Mesenchymal stem cell (in vitro differentiated cells and primary cell): ENCODE data around the gene FRY.
A peak's percentile ranks its signal among the peaks of the same experiment; 100 is the strongest.

Source experiments
- DNase-seq: peaks from one replicate; pipeline ENCODE4 v3.0.0-alpha.2; 2013
- H2AFZ ChIP-seq: one replicate; pipeline ENCODE4 v1.6.1; 2013; ENCODE audit warnings: low read depth, mild to moderate bottlenecking, control low read depth, inconsistent platforms, low read length, moderate library complexity
- H2AK5ac ChIP-seq: 2 replicates; pipeline ENCODE4 v1.6.1; 2013; ENCODE audit warnings: low read length, moderate library complexity, mild to moderate bottlenecking, inconsistent platforms; ENCODE audit not compliant: severe bottlenecking
- H2BK120ac ChIP-seq: one replicate; pipeline ENCODE4 v1.6.1; 2013; ENCODE audit warnings: low read depth, mild to moderate bottlenecking, inconsistent platforms, low read length, moderate library complexity
- H2BK12ac ChIP-seq, 2 experiments: one replicate each; pipeline ENCODE4 v1.6.1; 2013; ENCODE audit warnings: inconsistent platforms in 2 of 2, low read length in 2 of 2, mild to moderate bottlenecking in 2 of 2, moderate library complexity in 2 of 2, control low read depth in 1 of 2
- H2BK15ac ChIP-seq: one replicate; pipeline ENCODE4 v1.6.1; 2013; ENCODE audit warnings: mild to moderate bottlenecking, low read depth, inconsistent platforms; ENCODE audit not compliant: poor library complexity, severe bottlenecking
- H2BK5ac ChIP-seq: 2 replicates; pipeline ENCODE4 v1.6.1; 2013; ENCODE audit warnings: low read depth, mild to moderate bottlenecking, low read length, control low read depth, inconsistent platforms; ENCODE audit not compliant: poor library complexity, severe bottlenecking
- H3K14ac ChIP-seq, 2 experiments: one replicate each; pipeline ENCODE4 v1.6.1; 2013; ENCODE audit warnings: inconsistent platforms in 2 of 2, low read length in 2 of 2, control low read depth in 1 of 2, mild to moderate bottlenecking in 1 of 2, moderate library complexity in 1 of 2
- H3K18ac ChIP-seq, 2 experiments: one replicate each; pipeline ENCODE4 v1.6.1; 2013; ENCODE audit warnings: inconsistent platforms in 2 of 2, low read length in 2 of 2, control low read depth in 1 of 2, low read depth in 1 of 2, mild to moderate bottlenecking in 1 of 2
- H3K23ac ChIP-seq, 2 experiments: one replicate each; pipeline ENCODE4 v1.6.1; 2013; ENCODE audit warnings: inconsistent platforms in 2 of 2, low read length in 2 of 2, mild to moderate bottlenecking in 2 of 2, moderate library complexity in 2 of 2, control low read depth in 1 of 2
- H3K27ac ChIP-seq: 2 replicates; pipeline ENCODE4 v1.5.1; 2013; ENCODE audit warnings: mild to moderate bottlenecking, moderate library complexity, low read length, control low read depth, inconsistent platforms; ENCODE audit not compliant: poor library complexity, severe bottlenecking
- H3K27me3 ChIP-seq, 2 experiments: 2 replicates each; pipeline versions ENCODE4 v1.6.1 to v1.7.0; 2013; ENCODE audit warnings: low read length in 2 of 2, mild to moderate bottlenecking in 2 of 2, moderate library complexity in 2 of 2, control low read depth in 1 of 2, inconsistent platforms in 1 of 2; ENCODE audit not compliant: control insufficient read depth in 1 of 2, insufficient read depth in 1 of 2
- H3K36me3 ChIP-seq, 2 experiments: 2 replicates each; pipeline versions ENCODE4 v1.6.1 to v1.7.0; 2013; ENCODE audit warnings: low read length in 2 of 2, control low read depth in 1 of 2, inconsistent platforms in 1 of 2, low read depth in 1 of 2, mild to moderate bottlenecking in 1 of 2; ENCODE audit not compliant: insufficient read depth in 2 of 2, control insufficient read depth in 1 of 2
- H3K4ac ChIP-seq, 2 experiments: one replicate each; pipeline ENCODE4 v1.6.1; 2013; ENCODE audit warnings: inconsistent platforms in 2 of 2, low read length in 2 of 2, mild to moderate bottlenecking in 2 of 2, moderate library complexity in 2 of 2, control low read depth in 1 of 2, low read depth in 1 of 2
- H3K4me1 ChIP-seq: 2 replicates; pipeline ENCODE4 v1.6.1; 2013; ENCODE audit warnings: low read depth, low read length, control low read depth; ENCODE audit not compliant: control insufficient read depth, insufficient read depth
- H3K4me2 ChIP-seq: 2 replicates; pipeline ENCODE4 v1.6.1; 2013; ENCODE audit warnings: low read length, mild to moderate bottlenecking, inconsistent platforms; ENCODE audit not compliant: poor library complexity, severe bottlenecking
- H3K4me3 ChIP-seq, 2 experiments: 2 replicates each; pipeline versions ENCODE4 v1.5.1 to v1.7.0; 2013; ENCODE audit warnings: low read length in 2 of 2, mild to moderate bottlenecking in 2 of 2, control low read depth in 1 of 2, low read depth in 1 of 2; ENCODE audit not compliant: insufficient read depth in 1 of 2
- H3K79me1 ChIP-seq: replicated peaks from 2 replicates; pipeline ENCODE4 v1.6.1; 2013; ENCODE audit warnings: mild to moderate bottlenecking, control low read depth, low read length, inconsistent platforms; ENCODE audit not compliant: poor library complexity, severe bottlenecking
- H3K9ac ChIP-seq: 2 replicates; pipeline ENCODE4 v1.7.0; 2013; ENCODE audit warnings: mild to moderate bottlenecking, low read length, moderate library complexity
- H3K9me3 ChIP-seq: 2 replicates; pipeline ENCODE4 v1.7.0; 2013; ENCODE audit warnings: mild to moderate bottlenecking, low read length; ENCODE audit not compliant: control insufficient read depth
- H4K8ac ChIP-seq: one replicate; pipeline ENCODE4 v1.6.1; 2013; ENCODE audit warnings: inconsistent platforms, mild to moderate bottlenecking, low read length, moderate library complexity
- H4K91ac ChIP-seq: one replicate; pipeline ENCODE4 v1.6.1; 2013; ENCODE audit warnings: mild to moderate bottlenecking, low read length, inconsistent platforms
- WGBS: methylation state at CpG from one replicate; pipeline ENCODE4 v1.1.7; 2013; ENCODE audit warnings: mixed read lengths; 5-methylcytosine and 5-hydroxymethylcytosine counted together

FRY gene

DNA sequence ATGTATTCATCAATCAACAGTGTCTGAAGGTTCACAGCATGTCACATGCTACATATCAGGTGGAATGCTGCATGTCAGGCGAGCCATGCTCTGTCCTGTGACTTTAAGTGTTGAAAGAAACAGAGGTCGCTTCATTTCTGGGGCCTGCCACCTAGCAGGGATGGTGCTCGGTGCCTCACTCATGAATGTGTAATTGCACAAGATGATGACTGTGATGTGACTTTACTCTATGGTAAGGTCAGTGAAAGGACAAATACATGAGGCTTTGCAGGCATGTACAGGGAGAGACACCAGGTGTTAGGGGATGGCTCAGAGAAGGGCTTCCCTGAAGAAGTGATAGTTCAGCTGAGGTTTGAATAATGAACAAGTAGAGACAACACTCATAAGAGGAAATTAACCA is 66.7 kb downstream of the FRY start:
- H2BK5ac ChIP-seq, result no peak overlapping the region
- no peak overlapping the region for H3K23ac ChIP-seq
- no peak overlapping the region for H3K14ac ChIP-seq
- peak; percentile 18 for DNase-seq
- H4K91ac ChIP-seq, result no peak overlapping the region
- peaks cover 0 to 7% of the 10 kb centered on the region in 2 experiments for H3K36me3 ChIP-seq
- no peaks in the 10 kb centered on the region for H3K27me3 ChIP-seq
- no peak overlapping the region for H3K4me2 ChIP-seq
- WGBS, result 87% methylated on average over 3 of the region's 3 CpGs
- no peaks in the 10 kb centered on the region for H3K79me1 ChIP-seq
- H3K27ac ChIP-seq, result no peak overlapping the region
- no peaks in the 10 kb centered on the region for H3K9me3 ChIP-seq
- no peak overlapping the region for H2BK15ac ChIP-seq
- H3K4me3 ChIP-seq, result no peak overlapping the region
- no peak overlapping the region for H3K4ac ChIP-seq
- H2BK12ac ChIP-seq, result no peak overlapping the region
- H2AK5ac ChIP-seq, result no peak overlapping the region
- H3K18ac ChIP-seq, result no peak overlapping the region
- H2BK120ac ChIP-seq, result no peak overlapping the region
- no peak overlapping the region for H4K8ac ChIP-seq
- no peak overlapping the region for H2AFZ ChIP-seq
- no peak overlapping the region for H3K9ac ChIP-seq
- no peaks in the 10 kb centered on the region for H3K4me1 ChIP-seq

DNA sequence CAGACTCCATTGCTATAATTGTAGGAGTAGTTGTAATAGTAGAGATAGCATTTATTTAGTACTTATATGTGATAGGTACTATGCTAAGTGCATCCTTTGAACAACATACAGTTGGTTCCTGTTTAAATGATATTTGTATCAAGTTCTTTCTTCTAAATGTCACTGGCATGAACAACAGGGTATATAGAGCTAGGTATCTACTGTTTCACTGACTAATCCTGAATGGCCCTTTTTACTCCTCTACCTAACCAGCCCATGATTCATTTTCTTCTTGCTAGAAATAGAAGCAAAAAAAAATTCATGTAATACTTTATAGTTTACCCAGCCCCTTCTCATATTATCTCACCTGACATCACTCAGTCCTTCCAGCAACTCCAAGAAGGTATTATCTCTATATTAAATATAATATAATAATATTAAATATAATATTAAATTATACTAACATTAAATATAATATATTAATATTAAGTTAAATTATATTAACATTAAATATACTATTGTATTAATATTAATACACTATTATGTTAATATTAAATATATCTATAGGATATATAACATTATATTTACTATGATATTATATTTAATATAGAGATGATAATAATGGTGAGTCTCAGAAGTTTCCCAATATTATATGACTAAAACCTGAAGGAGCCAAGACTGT is 74.2 kb downstream of the FRY start:
- no peak overlapping the region for H2BK15ac ChIP-seq
- H3K36me3 ChIP-seq, result peaks cover 0 to 7% of the 10 kb centered on the region in 2 experiments
- no peak overlapping the region for H3K9ac ChIP-seq
- no peaks in the 10 kb centered on the region for H3K27me3 ChIP-seq
- no peak overlapping the region for H3K14ac ChIP-seq
- H4K91ac ChIP-seq, result no peak overlapping the region
- H3K4me3 ChIP-seq, result no peak overlapping the region
- no peaks in the 10 kb centered on the region for H3K4me1 ChIP-seq
- no peaks in the 10 kb centered on the region for H3K9me3 ChIP-seq
- H3K23ac ChIP-seq, result no peak overlapping the region
- H4K8ac ChIP-seq, result no peak overlapping the region
- H2AK5ac ChIP-seq, result no peak overlapping the region
- no peak overlapping the region for H3K18ac ChIP-seq
- H2BK5ac ChIP-seq, result no peak overlapping the region
- H3K4me2 ChIP-seq, result no peak overlapping the region
- H3K79me1 ChIP-seq, result no peaks in the 10 kb centered on the region
- H3K4ac ChIP-seq, result no peak overlapping the region
- no peak overlapping the region for H3K27ac ChIP-seq
- H2BK12ac ChIP-seq, result no peak overlapping the region
- H2BK120ac ChIP-seq, result no peak overlapping the region
- DNase-seq, result no peak
- no peak overlapping the region for H2AFZ ChIP-seq

DNA sequence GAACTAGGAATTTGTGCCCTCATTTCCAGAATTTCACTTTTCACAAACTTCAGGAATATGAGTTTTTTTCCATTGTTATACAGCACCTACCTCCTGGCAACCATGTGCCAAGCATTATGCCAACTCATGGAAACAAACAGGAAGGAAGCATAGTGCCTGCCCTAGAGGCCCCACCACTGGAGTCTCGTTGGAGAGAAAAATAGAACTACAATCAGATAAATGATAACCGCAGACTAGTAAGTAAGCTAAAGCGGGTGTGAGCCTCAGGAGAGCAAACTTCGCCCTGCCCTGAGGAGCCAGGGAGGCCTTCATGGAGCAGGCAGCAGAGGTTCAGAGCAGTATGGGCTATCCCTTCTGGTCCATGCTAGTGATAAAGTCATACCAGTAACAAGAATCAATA is 75.9 kb downstream of the FRY start:
- no peak overlapping the region for H4K91ac ChIP-seq
- no peaks in the 10 kb centered on the region for H3K27me3 ChIP-seq
- DNase-seq, result no peak
- no peak overlapping the region for H2BK5ac ChIP-seq
- no peak overlapping the region for H3K4me2 ChIP-seq
- no peaks in the 10 kb centered on the region for H3K79me1 ChIP-seq
- no peak overlapping the region for H2BK120ac ChIP-seq
- no peak overlapping the region for H3K23ac ChIP-seq
- H3K27ac ChIP-seq, result no peak overlapping the region
- H3K4me3 ChIP-seq, result no peak overlapping the region
- no peak overlapping the region for H3K14ac ChIP-seq
- peaks cover 0 to 7% of the 10 kb centered on the region in 2 experiments for H3K36me3 ChIP-seq
- no peaks in the 10 kb centered on the region for H3K9me3 ChIP-seq
- H3K9ac ChIP-seq, result no peak overlapping the region
- peak overlapping the region in 1 of 2 experiments; percentile 5 for H3K18ac ChIP-seq
- H3K4ac ChIP-seq, result no peak overlapping the region
- no peak overlapping the region for H2BK12ac ChIP-seq
- H2BK15ac ChIP-seq, result no peak overlapping the region
- no peak overlapping the region for H4K8ac ChIP-seq
- no peak overlapping the region for H2AFZ ChIP-seq
- H3K4me1 ChIP-seq, result no peaks in the 10 kb centered on the region
- H2AK5ac ChIP-seq, result no peak overlapping the region
- WGBS, result 88% methylated on average over 4 of the region's 4 CpGs

DNA sequence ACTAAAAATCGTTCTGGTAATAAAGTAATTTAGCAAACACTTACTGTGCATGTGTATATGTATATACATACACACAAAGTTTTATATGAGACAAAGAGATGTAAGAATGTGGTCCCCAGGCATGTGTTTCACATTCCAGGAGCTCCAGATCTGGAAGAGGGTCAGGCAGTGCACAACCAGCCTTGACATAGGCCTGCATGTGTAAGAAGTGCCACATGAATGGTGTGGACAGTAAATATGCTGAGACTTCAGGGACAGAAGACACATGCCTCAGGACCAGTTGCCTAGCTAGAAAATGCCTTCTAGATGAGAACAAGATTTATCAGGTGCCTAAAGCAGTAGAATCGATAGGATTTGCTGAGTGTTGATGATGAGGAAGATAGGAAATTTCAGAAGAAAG is 76.4 kb downstream of the FRY start:
- 100% methylated on average over 1 of the region's 2 CpGs for WGBS
- H3K4me2 ChIP-seq, result no peak overlapping the region
- H3K4ac ChIP-seq, result no peak overlapping the region
- H3K23ac ChIP-seq, result no peak overlapping the region
- DNase-seq, result no peak
- H3K27me3 ChIP-seq, result no peaks in the 10 kb centered on the region
- H4K91ac ChIP-seq, result no peak overlapping the region
- H3K9me3 ChIP-seq, result no peaks in the 10 kb centered on the region
- H4K8ac ChIP-seq, result no peak overlapping the region
- H2AFZ ChIP-seq, result no peak overlapping the region
- H3K79me1 ChIP-seq, result no peaks in the 10 kb centered on the region
- no peak overlapping the region for H3K14ac ChIP-seq
- no peak overlapping the region for H2BK15ac ChIP-seq
- H2BK5ac ChIP-seq, result no peak overlapping the region
- H2BK120ac ChIP-seq, result no peak overlapping the region
- no peak overlapping the region for H3K18ac ChIP-seq
- H2AK5ac ChIP-seq, result no peak overlapping the region
- H3K4me3 ChIP-seq, result no peak overlapping the region
- H3K4me1 ChIP-seq, result no peaks in the 10 kb centered on the region
- H3K27ac ChIP-seq, result no peak overlapping the region
- H2BK12ac ChIP-seq, result no peak overlapping the region
- H3K9ac ChIP-seq, result no peak overlapping the region
- H3K36me3 ChIP-seq, result peaks cover 0 to 2% of the 10 kb centered on the region in 2 experiments
